ENCODE measurements around the gene SUPT3H.

GRCh38 chr6:44954281-44954680 is 423.5 kb downstream of the SUPT3H start:
- TF ChIP-seq, protein P1, sequence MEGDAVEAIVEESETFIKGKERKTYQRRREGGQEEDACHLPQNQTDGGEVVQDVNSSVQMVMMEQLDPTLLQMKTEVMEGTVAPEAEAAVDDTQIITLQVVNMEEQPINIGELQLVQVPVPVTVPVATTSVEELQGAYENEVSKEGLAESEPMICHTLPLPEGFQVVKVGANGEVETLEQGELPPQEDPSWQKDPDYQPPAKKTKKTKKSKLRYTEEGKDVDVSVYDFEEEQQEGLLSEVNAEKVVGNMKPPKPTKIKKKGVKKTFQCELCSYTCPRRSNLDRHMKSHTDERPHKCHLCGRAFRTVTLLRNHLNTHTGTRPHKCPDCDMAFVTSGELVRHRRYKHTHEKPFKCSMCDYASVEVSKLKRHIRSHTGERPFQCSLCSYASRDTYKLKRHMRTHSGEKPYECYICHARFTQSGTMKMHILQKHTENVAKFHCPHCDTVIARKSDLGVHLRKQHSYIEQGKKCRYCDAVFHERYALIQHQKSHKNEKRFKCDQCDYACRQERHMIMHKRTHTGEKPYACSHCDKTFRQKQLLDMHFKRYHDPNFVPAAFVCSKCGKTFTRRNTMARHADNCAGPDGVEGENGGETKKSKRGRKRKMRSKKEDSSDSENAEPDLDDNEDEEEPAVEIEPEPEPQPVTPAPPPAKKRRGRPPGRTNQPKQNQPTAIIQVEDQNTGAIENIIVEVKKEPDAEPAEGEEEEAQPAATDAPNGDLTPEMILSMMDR (IDR thresholded peaks at IDR 0.05; ENCODE audit: low read depth, low read length) = no peak
- no peak for TF ChIP-seq POLR2A (IDR thresholded peaks at IDR 0.05; ENCODE audit: extremely low read depth, insufficient read length)
- TF ChIP-seq, protein P2, sequence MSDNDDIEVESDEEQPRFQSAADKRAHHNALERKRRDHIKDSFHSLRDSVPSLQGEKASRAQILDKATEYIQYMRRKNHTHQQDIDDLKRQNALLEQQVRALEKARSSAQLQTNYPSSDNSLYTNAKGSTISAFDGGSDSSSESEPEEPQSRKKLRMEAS (IDR thresholded peaks at IDR 0.05; ENCODE audit: low read depth, low read length) = no peak
